IPS DF 4.7 (cell line): Measurements from ENCODE around the gene RNF34.

Experiments used
- DNase-seq: peaks from one replicate; pipeline ENCODE4 v3.0.0-alpha.2; 2013; ENCODE audit warnings: low spot score; ENCODE audit errors: extremely low read depth

Gene RNF34

GRCh38 chr12:121465921-121466793, 66.2 kb downstream of the RNF34 start:
- DNase-seq, result no peak

GRCh38 chr12:121466794-121467637, 67.1 kb downstream of the RNF34 start:
- DNase-seq, result no peak

GRCh38 chr12:121467638-121468498, 68.0 kb downstream of the RNF34 start:
- no peak for DNase-seq

- no peak for DNase-seq
Observed at GRCh38 chr12:121468499-121468801, 68.5 kb downstream of the RNF34 start.

GRCh38 chr12:121470751-121471150, 70.8 kb downstream of the RNF34 start:
- no peak for DNase-seq

- DNase-seq, result no peak
Observed at GRCh38 chr12:121472150-121472905, 72.4 kb downstream of the RNF34 start.
